WTC11 (cell line): Measurements from ENCODE around the gene NUP210L. TPM values are rescaled to one million over a fixed set of nuclear protein-coding genes. Genes with fewer than 3 reads are reported as not detected.

ENCODE experiments used
- ATAC-seq: fragments of 200-7000 bp; cut with Tn5 transposase; 2 replicates; pipeline ENCODE4 v1.10.0; 2021; ENCODE audit warnings: mild to moderate bottlenecking, moderate library complexity
- CTCF ChIA-PET: fragments of 300-600 bp; sonication (Branson Sonifier 250); formaldehyde crosslinking; loops from one replicate; lab custom pipeline; 2021; ENCODE audit warnings: antibody characterized with exemption; lab: Charles Lee
- POLR2A ChIA-PET: fragments of 350-600 bp; sonication (Branson Sonifier 250); formaldehyde crosslinking; loops from one replicate; lab custom pipeline; 2021; ENCODE audit warnings: antibody characterized with exemption; lab: Charles Lee
- DNase-seq: peaks from one replicate; pipeline ENCODE4 v3.0.0; 2021; ENCODE audit warnings: low spot score
- H3K27ac Mint-ChIP-seq: 2 replicates; pipeline ENCODE4 v1.8.0; 2021; ENCODE audit warnings: mixed read lengths
- H3K27me3 Mint-ChIP-seq: 2 replicates; pipeline ENCODE4 v1.8.0; 2021; ENCODE audit warnings: low read depth, mild to moderate bottlenecking, moderate library complexity, mixed read lengths
- H3K36me3 Mint-ChIP-seq: 2 replicates; pipeline ENCODE4 v1.8.0; 2021; ENCODE audit warnings: mixed read lengths
- H3K4me1 Mint-ChIP-seq: 2 replicates; pipeline ENCODE4 v1.8.0; 2022; ENCODE audit warnings: mixed read lengths
- H3K4me3 Mint-ChIP-seq: 2 replicates; pipeline ENCODE4 v1.8.0; 2021; ENCODE audit warnings: mild to moderate bottlenecking, moderate library complexity, mixed read lengths
- H3K9me3 Mint-ChIP-seq: 2 replicates; pipeline ENCODE4 v1.8.0; 2021; ENCODE audit warnings: mixed read lengths
- CREM ChIP-seq: sonication (generic); formaldehyde crosslinking; IDR thresholded peaks from 2 replicates; pipeline ENCODE4 v1.8.1; 2022; ENCODE audit warnings: mild to moderate bottlenecking, missing genetic modification reagents, moderate library complexity
- ELF4 ChIP-seq: sonication (generic); formaldehyde crosslinking; IDR thresholded peaks from 2 replicates; pipeline ENCODE4 v1.8.1; 2022; ENCODE audit warnings: low read depth, mild to moderate bottlenecking, moderate library complexity, missing genetic modification reagents
- ETV6 ChIP-seq: sonication (generic); formaldehyde crosslinking; IDR thresholded peaks from 2 replicates; pipeline ENCODE4 v1.8.1; 2022; ENCODE audit warnings: mild to moderate bottlenecking, missing genetic modification reagents
- FOXK1 ChIP-seq: sonication (generic); formaldehyde crosslinking; IDR thresholded peaks from 2 replicates; pipeline ENCODE4 v1.8.0; 2022; ENCODE audit warnings: mild to moderate bottlenecking, moderate library complexity, missing genetic modification reagents
- GTF2I ChIP-seq: fragments of 250-450 bp; sonication (Bioruptor Pico); conservative IDR thresholded peaks from 2 replicates; pipeline ENCODE4 v1.4.0; 2021; ENCODE audit warnings: mild to moderate bottlenecking
- NFATC4 ChIP-seq: fragments of 250-450 bp; sonication (Bioruptor Pico); IDR thresholded peaks from 2 replicates; pipeline ENCODE4 v1.9.0; 2021; ENCODE audit warnings: mild to moderate bottlenecking
- NR3C1 ChIP-seq: sonication (generic); formaldehyde crosslinking; conservative IDR thresholded peaks from 2 replicates; pipeline ENCODE4 v1.8.1; 2023; ENCODE audit warnings: low read depth, mild to moderate bottlenecking, missing genetic modification reagents
- RORB ChIP-seq: fragments of 250-450 bp; sonication (Bioruptor Pico); IDR thresholded peaks from 2 replicates; pipeline ENCODE4 v1.9.0; 2021; ENCODE audit warnings: mild to moderate bottlenecking
- TCF7 ChIP-seq: sonication (generic); formaldehyde crosslinking; IDR thresholded peaks from 2 replicates; pipeline ENCODE4 v1.8.0; 2022; ENCODE audit warnings: mild to moderate bottlenecking, low read depth, missing genetic modification reagents, moderate library complexity
- ZBTB21 ChIP-seq: sonication (generic); formaldehyde crosslinking; IDR thresholded peaks from 2 replicates; pipeline ENCODE4 v1.8.1; 2023; ENCODE audit warnings: mild to moderate bottlenecking, missing genetic modification reagents, borderline replicate concordance
- ZNF219 ChIP-seq: sonication (generic); formaldehyde crosslinking; IDR thresholded peaks from 2 replicates; pipeline ENCODE4 v1.8.0; 2023; ENCODE audit warnings: missing genetic modification reagents, mild to moderate bottlenecking, borderline replicate concordance
- ZNF423 ChIP-seq: fragments of 250-450 bp; sonication (Bioruptor Pico); IDR thresholded peaks from 2 replicates; pipeline ENCODE4 v2.1.2; 2022; ENCODE audit warnings: mild to moderate bottlenecking, moderate library complexity
- total RNA-seq: library from RNA; stranded (reverse); gene quantifications from 3 replicates; pipeline ENCODE4 v1.2.3, GENCODE V29; 2021
- TF ChIP-seq, protein P1 (sequence below): sonication (generic); formaldehyde crosslinking; IDR thresholded peaks from 2 replicates; pipeline ENCODE4 v1.8.1; 2022; ENCODE audit warnings: low read depth, mild to moderate bottlenecking, moderate library complexity, missing genetic modification reagents, borderline replicate concordance
- TF ChIP-seq, protein P2 (sequence below): sonication (generic); formaldehyde crosslinking; IDR thresholded peaks from 2 replicates; pipeline ENCODE4 v1.8.0; 2022; ENCODE audit warnings: mild to moderate bottlenecking, missing genetic modification reagents
- TF ChIP-seq, protein P3 (sequence below): sonication (generic); formaldehyde crosslinking; IDR thresholded peaks from 2 replicates; pipeline ENCODE4 v1.8.0; 2022; ENCODE audit warnings: missing genetic modification reagents
- TF ChIP-seq, protein P4 (sequence below): sonication (generic); formaldehyde crosslinking; IDR thresholded peaks from 2 replicates; pipeline ENCODE4 v1.8.0; 2022; ENCODE audit warnings: mild to moderate bottlenecking, missing genetic modification reagents
- TF ChIP-seq, protein P5 (sequence below): sonication (generic); formaldehyde crosslinking; IDR thresholded peaks from 2 replicates; pipeline ENCODE4 v1.8.0; 2023; ENCODE audit warnings: missing genetic modification reagents, mild to moderate bottlenecking, borderline replicate concordance
- TF ChIP-seq, protein P6 (sequence below): sonication (generic); formaldehyde crosslinking; IDR thresholded peaks from 2 replicates; pipeline ENCODE4 v1.8.1; 2022; ENCODE audit warnings: mild to moderate bottlenecking, moderate library complexity, missing genetic modification reagents

Gene NUP210L
- total RNA-seq, 1 experiment from 2014 or later, result 0.02 TPM

DNA sequence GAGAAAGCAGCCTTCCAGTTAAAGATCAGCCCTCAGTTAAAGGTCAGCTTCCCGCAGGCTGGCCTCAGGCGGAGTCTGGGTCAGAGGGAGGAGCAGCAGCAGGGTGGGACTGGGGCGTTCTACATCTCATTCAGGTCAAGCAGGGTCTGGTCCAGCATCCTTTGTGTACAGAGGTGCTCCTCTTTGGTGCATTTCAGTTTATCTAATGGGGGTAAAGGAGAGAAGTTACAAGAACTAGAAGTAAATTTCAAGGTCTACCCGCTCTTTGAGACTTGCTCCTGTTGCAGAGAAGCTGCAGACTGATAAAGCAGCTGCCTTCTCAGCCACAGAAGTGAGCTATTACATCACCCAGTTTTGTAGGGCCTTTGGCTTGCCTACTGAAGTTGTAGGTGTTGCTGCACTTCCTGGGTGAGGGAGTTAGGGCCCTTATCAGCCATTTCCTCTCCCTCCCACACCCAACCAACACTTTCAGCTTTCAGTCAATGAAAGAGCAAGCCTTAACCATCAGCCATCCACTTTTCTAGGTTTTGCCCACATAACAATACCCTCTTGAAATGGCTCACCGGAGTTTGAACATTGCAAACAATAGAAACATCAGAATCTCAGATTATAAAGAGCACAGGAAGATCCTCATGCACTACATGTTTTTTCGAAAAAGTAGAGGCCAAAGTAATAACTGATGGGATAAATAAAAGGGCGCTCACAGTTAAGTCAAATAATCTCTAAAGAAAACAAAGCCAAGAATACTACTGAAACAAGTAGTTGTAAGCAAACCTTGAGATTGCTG lies 2.8 kb upstream of the NUP210L start:
- H3K4me3 Mint-ChIP-seq, result no peak overlapping the region

DNA sequence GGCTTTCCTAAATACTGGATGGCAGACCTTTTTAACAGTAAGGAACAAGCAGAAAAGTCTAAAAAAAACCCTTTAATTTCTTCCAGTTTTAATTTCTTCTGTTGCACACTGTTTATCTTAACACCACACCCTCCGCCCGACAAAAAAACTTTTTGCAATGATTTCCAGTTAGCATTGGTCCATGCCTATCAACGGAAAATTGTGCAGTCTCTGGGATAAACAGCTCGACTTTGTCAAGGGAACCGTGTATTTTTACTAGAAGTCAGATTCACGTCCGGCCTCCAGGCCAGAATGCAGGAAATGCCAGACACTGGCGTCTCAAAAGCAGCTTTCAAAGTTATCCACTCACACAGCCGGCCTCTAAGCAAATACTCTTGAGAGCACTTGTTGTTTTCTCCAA lies 378 bp upstream of the NUP210L start:
- no peak for ATAC-seq
- TF ChIP-seq, protein P1, sequence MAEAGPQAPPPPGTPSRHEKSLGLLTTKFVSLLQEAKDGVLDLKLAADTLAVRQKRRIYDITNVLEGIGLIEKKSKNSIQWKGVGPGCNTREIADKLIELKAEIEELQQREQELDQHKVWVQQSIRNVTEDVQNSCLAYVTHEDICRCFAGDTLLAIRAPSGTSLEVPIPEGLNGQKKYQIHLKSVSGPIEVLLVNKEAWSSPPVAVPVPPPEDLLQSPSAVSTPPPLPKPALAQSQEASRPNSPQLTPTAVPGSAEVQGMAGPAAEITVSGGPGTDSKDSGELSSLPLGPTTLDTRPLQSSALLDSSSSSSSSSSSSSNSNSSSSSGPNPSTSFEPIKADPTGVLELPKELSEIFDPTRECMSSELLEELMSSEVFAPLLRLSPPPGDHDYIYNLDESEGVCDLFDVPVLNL (CRISPR knock-in tag), result no peak
- no peak for TF ChIP-seq NFATC4 (CRISPR knock-in tag)
- TF ChIP-seq, protein P2, sequence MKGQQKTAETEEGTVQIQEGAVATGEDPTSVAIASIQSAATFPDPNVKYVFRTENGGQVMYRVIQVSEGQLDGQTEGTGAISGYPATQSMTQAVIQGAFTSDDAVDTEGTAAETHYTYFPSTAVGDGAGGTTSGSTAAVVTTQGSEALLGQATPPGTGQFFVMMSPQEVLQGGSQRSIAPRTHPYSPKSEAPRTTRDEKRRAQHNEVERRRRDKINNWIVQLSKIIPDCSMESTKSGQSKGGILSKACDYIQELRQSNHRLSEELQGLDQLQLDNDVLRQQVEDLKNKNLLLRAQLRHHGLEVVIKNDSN (CRISPR knock-in tag), result no peak
- TF ChIP-seq, protein P3, sequence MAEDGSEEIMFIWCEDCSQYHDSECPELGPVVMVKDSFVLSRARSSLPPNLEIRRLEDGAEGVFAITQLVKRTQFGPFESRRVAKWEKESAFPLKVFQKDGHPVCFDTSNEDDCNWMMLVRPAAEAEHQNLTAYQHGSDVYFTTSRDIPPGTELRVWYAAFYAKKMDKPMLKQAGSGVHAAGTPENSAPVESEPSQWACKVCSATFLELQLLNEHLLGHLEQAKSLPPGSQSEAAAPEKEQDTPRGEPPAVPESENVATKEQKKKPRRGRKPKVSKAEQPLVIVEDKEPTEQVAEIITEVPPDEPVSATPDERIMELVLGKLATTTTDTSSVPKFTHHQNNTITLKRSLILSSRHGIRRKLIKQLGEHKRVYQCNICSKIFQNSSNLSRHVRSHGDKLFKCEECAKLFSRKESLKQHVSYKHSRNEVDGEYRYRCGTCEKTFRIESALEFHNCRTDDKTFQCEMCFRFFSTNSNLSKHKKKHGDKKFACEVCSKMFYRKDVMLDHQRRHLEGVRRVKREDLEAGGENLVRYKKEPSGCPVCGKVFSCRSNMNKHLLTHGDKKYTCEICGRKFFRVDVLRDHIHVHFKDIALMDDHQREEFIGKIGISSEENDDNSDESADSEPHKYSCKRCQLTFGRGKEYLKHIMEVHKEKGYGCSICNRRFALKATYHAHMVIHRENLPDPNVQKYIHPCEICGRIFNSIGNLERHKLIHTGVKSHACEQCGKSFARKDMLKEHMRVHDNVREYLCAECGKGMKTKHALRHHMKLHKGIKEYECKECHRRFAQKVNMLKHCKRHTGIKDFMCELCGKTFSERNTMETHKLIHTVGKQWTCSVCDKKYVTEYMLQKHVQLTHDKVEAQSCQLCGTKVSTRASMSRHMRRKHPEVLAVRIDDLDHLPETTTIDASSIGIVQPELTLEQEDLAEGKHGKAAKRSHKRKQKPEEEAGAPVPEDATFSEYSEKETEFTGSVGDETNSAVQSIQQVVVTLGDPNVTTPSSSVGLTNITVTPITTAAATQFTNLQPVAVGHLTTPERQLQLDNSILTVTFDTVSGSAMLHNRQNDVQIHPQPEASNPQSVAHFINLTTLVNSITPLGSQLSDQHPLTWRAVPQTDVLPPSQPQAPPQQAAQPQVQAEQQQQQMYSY, result no peak
- no peak for TF ChIP-seq FOXK1 (CRISPR knock-in tag)
- TF ChIP-seq CREM (CRISPR knock-in tag), result no peak
- TF ChIP-seq, protein P4, sequence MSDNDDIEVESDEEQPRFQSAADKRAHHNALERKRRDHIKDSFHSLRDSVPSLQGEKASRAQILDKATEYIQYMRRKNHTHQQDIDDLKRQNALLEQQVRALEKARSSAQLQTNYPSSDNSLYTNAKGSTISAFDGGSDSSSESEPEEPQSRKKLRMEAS (CRISPR knock-in tag), result no peak
- no peak for TF ChIP-seq RORB (CRISPR knock-in tag)
- TF ChIP-seq ZNF423, result no peak
- TF ChIP-seq, protein P5, sequence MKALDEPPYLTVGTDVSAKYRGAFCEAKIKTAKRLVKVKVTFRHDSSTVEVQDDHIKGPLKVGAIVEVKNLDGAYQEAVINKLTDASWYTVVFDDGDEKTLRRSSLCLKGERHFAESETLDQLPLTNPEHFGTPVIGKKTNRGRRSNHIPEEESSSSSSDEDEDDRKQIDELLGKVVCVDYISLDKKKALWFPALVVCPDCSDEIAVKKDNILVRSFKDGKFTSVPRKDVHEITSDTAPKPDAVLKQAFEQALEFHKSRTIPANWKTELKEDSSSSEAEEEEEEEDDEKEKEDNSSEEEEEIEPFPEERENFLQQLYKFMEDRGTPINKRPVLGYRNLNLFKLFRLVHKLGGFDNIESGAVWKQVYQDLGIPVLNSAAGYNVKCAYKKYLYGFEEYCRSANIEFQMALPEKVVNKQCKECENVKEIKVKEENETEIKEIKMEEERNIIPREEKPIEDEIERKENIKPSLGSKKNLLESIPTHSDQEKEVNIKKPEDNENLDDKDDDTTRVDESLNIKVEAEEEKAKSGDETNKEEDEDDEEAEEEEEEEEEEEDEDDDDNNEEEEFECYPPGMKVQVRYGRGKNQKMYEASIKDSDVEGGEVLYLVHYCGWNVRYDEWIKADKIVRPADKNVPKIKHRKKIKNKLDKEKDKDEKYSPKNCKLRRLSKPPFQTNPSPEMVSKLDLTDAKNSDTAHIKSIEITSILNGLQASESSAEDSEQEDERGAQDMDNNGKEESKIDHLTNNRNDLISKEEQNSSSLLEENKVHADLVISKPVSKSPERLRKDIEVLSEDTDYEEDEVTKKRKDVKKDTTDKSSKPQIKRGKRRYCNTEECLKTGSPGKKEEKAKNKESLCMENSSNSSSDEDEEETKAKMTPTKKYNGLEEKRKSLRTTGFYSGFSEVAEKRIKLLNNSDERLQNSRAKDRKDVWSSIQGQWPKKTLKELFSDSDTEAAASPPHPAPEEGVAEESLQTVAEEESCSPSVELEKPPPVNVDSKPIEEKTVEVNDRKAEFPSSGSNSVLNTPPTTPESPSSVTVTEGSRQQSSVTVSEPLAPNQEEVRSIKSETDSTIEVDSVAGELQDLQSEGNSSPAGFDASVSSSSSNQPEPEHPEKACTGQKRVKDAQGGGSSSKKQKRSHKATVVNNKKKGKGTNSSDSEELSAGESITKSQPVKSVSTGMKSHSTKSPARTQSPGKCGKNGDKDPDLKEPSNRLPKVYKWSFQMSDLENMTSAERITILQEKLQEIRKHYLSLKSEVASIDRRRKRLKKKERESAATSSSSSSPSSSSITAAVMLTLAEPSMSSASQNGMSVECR (CRISPR knock-in tag), result no peak
- TF ChIP-seq TCF7 (CRISPR knock-in tag), result no peak
- no peak for TF ChIP-seq GTF2I (CRISPR knock-in tag)
- no peak for TF ChIP-seq NR3C1 (CRISPR knock-in tag)
- TF ChIP-seq, all 79 proteins: peak for 0

More for the DNA sequence above, 2.8 kb upstream of the NUP210L start:
- ATAC-seq (no peak), DNase-seq (peak; percentile 13)
- peak overlapping the region; percentile 81 for H3K27ac Mint-ChIP-seq
- H3K36me3 Mint-ChIP-seq, result peaks cover 60% of the 10 kb centered on the region
- H3K4me1 Mint-ChIP-seq, result peaks cover 19% of the 10 kb centered on the region
- TF ChIP-seq ETV6 (no peak), ZNF219 (CRISPR knock-in tag) (no peak), ELF4 (CRISPR knock-in tag) (no peak), ZBTB21 (no peak)
- TF ChIP-seq, protein P6, sequence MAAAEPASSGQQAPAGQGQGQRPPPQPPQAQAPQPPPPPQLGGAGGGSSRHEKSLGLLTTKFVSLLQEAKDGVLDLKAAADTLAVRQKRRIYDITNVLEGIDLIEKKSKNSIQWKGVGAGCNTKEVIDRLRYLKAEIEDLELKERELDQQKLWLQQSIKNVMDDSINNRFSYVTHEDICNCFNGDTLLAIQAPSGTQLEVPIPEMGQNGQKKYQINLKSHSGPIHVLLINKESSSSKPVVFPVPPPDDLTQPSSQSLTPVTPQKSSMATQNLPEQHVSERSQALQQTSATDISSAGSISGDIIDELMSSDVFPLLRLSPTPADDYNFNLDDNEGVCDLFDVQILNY (CRISPR knock-in tag), result no peak
- POLR2A ChIA-PET, result no interaction called here
- CTCF ChIA-PET, result no interaction called here
- peaks cover 6% of the 10 kb centered on the region for H3K9me3 Mint-ChIP-seq
- H3K27me3 Mint-ChIP-seq, result no peaks in the 10 kb centered on the region

More for the DNA sequence above, 378 bp upstream of the NUP210L start:
- H3K4me1 Mint-ChIP-seq, result peaks cover 19% of the 10 kb centered on the region
- H3K27ac Mint-ChIP-seq, result peak overlapping the region; percentile 88
- CTCF ChIA-PET, result interaction anchor here (0.8 to 1.1 kb wide), 2 partner anchors 116 to 180 kb away, joined by 3 read pairs; no protein-coding TSS in a partner anchor
- H3K9me3 Mint-ChIP-seq, result peaks cover 3% of the 10 kb centered on the region
- no peak for DNase-seq
- no peak overlapping the region for H3K4me3 Mint-ChIP-seq
- no peaks in the 10 kb centered on the region for H3K27me3 Mint-ChIP-seq
- peaks cover 35% of the 10 kb centered on the region for H3K36me3 Mint-ChIP-seq
- POLR2A ChIA-PET, result interaction anchor here (1.5 kb wide), 1 partner anchor 16 kb away, joined by 5 read pairs; no protein-coding TSS in a partner anchor
